DMS114 treated with DMSO at 0.1 percent for 48 hours (cell line): ENCODE results near the gene TEX22.

Source experiments
- DNase-seq: peaks from one replicate; lab custom pipeline; 2025; ENCODE audit not compliant: unreplicated experiment; lab: John Stamatoyannopoulos, UW

The TEX22 gene

GRCh38 chr14:105366386-105367074 is 31.8 kb upstream of the TEX22 start:
- DNase-seq = no peak

DNA sequence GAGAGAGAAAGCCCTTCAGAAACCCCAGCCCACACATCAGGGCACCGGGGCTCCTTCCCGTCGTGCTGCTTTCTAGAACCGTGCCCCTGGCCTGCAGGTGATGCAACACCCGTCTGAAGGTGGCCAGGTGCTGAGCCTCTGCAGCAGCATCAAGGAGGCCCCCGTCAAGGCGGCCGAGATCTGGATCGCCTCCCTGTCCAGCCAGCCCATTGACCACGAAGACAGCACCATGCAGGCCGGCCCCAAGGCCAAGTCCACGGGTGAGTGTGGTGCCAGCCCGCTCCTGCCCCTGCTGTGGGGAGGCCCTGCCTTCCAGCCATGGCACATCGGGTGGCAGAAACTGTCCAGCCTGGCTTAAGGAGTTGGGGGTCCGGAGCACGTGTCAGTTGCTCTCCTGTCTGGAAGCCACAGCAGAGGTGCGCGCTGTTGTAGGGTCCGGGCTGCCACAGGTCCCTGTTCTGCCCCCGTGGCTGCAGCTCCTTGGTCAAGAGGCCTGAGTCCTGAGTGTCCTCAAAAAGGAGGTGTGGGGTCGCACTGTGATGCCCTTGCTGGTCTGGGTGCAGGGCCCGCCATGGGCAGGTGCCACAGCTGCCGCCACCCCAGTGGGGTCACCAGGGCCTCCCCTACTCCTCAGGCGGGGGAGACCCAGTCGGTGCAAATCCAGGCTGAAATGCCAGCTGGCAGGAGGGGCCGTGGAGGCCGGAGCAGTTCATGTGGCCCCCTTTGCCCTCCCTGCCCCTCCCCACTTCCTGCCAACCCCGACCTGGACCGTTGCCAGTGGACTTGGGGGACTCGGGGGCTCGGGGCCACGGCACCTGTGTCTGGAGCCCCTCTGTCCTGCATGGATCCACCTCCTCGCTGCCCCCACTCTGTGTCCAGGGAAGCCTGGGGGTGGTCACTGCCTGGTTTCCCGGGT is 31.0 kb upstream of the TEX22 start:
- no peak for DNase-seq

- DNase-seq = no peak
These were observed 30.3 kb upstream of the TEX22 start for GRCh38 chr14:105368032-105368417.

- DNase-seq = no peak
These were observed 29.9 kb upstream of the TEX22 start for GRCh38 chr14:105368426-105368825.

GRCh38 chr14:105368910-105369652 is 29.3 kb upstream of the TEX22 start:
- no peak for DNase-seq

DNA sequence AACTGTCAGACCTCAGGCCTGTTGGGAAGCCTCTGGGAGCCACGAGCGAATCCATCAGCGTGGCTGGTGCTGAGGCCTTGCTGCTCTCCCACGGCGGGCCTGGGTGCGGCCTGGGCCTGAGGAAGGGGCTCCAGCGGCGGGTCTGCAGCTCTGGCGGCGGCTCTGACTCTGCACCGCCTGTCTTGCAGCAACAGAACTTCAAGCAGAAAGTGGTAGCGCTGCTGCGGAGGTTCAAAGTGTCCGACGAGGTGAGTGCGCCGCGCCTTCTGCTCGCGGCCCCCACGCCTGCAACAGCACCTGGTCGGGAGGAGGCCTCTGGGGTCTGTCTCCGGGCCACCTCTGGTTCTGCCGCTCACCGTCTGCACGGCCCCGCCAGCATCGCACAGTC is 28.7 kb upstream of the TEX22 start:
- DNase-seq = no peak

GRCh38 chr14:105374389-105374788 is 23.9 kb upstream of the TEX22 start:
- DNase-seq = no peak

- no peak for DNase-seq
These were observed 22.7 kb upstream of the TEX22 start for GRCh38 chr14:105375635-105376057.

DNA sequence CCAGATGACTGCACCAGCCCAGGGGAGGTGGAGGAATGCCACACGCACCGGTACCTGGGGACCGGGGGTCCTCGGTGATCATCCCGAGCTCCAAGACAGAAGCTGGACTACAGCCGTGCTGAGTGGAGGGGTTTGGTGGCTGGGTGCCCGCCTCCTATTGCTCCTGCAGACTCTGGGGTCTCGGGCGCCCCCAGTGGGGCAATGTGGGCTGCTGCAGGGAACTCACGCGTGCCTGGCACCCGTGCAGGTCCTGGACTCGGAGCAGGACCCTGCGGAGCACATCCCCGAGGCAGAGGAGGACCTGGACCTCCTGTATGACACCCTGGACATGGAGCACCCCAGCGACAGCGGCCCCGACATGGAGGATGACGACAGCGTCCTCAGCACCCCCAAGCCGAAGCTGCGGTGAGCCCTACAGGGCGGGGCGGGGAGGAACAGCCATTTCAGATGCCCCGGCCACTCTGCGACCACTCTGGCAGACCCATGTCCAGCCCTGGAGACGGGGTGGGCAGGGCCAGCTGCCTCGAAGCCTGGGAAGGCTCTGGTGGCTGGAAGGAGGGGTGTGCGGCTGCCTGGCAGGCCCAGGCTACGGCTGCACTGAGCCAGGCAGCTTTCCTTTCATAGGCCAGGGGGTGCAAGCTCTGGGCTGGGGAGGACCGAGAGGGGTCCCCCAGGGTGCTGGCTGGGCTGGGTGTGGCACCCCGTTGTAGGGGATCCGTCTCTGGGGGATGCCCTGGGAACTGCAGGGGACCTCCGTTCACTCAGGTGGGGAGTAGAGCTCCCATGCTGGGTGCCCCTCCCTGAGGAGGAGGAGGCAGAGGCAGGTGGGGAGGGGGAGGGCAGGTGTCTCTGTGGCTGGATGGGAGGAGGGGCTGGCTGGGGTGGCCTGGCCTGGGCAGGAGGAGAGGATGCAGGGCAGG is 21.6 kb upstream of the TEX22 start:
- no peak for DNase-seq

- no peak for DNase-seq
These were observed 20.7 kb upstream of the TEX22 start for GRCh38 chr14:105377555-105378182.

DNA sequence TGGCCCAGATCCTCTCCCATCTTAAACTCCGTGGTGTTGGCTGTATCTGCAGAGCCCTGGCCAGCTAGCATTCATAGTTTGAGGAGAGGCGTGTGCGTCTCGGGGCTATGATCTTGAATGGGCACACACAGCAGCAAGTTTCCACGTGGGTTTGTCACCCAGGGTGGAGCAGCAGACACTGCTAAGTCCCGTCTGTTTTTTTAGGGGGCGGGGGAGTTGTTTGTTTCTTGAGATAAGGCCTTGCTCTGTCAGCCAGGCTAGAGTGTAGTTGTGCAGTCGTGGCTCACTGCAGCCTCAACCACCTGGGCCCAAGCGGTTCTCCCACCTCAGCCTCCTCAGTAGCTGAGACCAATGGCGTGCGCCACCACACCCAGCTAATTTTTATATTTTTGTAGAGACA is 20.1 kb upstream of the TEX22 start:
- DNase-seq = no peak

DNA sequence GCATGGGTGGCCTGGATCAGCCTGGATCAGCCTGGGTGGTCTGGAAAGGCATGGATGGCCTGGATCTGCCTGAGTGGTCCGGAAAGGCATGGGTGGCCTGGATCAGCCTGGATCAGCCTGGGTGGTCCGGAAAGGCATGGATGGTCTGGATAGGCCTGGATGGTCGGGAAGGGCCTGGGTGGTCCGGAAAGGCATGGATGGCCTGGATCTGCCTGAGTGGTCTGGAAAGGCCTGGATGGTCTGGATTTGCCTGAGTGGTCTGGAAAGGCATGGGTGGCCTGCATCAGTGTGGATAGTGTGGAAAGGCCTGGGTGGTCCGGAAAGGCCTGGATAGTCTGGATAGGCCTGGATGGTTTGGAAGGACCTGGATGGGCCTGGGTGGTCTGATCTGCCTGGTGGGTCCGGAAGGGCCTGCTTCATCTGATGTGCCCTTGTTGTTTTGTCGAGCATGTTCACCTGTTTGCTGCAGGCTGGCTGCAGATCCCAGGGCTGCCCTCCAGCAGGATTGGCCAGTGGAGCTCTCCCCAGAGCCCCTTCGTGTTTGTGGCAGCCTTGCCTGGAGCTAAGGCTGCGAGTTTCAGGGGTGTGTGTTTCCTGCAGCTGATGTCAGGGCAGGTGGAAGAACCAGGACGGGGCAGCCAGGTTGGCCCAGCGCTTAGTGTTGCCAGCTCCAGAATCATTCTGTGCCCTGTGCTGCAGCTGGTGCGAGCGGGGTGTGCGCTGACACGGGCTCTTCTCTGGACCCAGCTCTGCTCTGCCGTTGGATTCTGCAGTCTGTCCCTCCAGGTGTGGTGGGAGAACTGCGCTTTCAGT is 19.3 kb upstream of the TEX22 start:
- no peak for DNase-seq

DNA sequence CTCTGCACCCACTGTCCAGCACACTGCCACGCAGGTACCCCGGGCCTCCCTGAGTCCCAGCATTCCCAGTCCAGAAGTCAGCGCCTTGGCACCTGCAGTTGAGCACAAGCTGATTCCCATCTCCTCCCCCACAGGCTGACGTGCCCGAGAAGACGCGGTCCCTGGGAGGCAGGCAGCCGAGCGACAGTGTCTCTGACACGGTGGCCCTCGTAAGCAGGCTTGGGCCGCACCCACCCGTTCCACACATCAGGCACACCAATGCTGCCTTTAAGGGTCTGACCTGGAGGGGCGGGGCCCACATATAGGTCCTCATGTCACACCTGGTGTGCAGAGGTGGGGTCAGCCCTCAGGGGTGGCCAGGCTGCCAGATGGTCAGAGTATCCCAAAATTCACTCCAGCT is 18.4 kb upstream of the TEX22 start:
- DNase-seq = no peak

DNA sequence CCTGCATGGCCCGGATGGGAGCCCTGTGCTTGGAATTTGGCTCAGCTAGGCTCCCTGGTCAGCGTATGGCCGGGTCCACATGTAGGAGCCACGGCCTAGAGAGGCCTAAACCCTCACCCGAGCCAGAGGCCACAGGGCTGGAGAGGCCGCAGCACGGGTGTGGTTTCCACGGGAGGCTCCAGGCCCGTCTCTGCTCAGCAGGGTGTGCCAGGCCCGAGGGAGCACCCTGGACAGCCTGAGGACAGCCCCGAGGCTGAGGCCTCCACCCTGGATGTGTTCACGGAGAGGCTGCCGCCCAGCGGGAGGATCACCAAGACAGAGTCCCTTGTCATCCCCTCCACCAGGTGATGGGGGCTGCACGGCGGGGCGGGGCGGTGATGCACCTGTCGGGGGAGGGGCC is 17.6 kb upstream of the TEX22 start:
- no peak for DNase-seq

DNA sequence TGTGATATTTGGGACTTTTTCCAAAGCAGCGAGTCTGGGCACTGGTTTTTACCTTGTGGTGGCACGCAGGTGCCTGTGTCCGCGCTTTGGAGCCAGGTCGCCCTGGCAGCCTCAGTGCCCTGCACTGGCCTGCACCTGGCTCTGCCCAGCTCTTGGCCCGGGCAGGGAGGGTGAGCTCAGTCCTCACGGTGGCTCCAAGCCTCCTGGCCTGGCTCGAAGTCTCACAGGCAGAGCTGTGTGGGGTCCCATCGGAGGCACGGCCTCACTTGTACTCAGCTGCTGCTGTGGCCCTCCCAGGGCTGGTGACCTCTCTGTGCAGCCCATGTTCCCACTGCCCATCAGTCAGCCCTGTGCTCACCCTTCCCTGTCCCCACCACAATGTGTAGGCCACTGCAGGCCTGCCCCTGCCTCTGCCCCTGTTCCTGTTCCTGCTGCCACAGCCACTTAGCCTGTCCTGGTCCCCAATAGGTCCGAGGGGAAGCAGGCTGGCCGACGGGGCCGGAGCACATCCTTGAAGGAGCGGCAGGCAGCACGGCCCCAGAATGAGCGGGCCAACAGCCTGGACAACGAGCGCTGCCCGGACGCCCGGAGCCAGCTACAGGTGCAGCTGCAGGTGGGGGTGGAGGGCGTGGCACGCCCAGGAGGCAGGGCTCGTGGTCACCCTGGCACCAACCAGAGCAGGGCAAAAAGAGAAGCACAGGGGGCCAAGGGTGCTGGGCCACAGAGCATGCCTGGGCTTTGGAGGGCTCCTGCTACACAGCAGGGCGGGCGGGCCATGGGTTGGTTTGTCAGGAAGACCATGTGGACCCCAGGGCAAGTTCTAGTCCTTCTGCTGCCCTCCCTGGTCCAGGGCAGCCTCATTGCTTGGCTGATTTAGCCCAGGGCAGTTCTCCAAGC is 16.6 kb upstream of the TEX22 start:
- no peak for DNase-seq

DNA sequence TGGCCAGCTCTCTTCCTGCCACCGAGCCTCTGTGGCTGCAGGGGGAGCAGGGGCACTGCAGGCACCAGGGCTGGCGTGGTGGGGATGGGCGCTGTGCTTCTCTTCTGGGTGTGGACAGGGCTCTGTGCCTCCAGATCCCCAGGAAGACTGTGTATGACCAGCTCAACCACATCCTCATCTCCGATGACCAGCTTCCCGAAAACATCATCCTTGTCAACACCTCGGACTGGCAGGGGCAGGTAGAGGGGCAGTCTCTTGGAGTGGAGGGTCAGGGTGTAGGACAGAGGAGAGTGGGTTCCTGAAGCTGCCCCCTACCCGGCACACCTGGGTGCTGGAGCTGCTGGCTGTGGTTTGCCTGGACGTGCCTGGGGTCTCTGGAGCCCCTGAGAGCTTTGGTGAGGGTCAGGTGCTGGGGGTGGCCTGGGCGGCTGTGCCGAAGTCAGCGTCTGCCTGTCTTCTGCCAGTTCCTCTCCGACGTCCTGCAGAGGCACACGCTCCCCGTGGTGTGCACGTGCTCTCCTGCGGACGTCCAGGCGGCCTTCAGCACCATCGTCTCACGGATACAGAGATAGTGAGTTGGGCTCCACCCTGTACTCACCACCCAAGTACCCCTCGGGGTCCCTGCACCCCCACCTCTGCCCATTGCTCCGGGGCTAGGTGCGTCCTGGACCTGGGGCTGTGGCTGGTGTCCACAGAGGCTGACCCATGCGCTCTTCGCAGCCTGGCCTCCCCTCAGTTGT is 15.8 kb upstream of the TEX22 start:
- DNase-seq = no peak

GRCh38 chr14:105383083-105383730 is 15.1 kb upstream of the TEX22 start:
- no peak for DNase-seq
